Measurements from ENCODE around the gene HNRNPF.

GRCh38 chr10:43401627-43402026, 7.4 kb downstream of the HNRNPF start:
- no peak for TF ChIP-seq CTCF (IDR thresholded peaks at IDR 0.05; ENCODE audit: low read depth, low read length, poor library complexity, severe bottlenecking)
- no peak for TF ChIP-seq EZH2phosphoT487 (IDR thresholded peaks at IDR 0.05; ENCODE audit: borderline replicate concordance, low read length)

Measured in DOHH2 (cell line).